T follicular helper cell (primary cell): ENCODE data around the gene ANAPC2.

ENCODE experiments used
- DNase-seq: peaks from one replicate; pipeline ENCODE4 v3.0.0-alpha.2; 2020; ENCODE audit warnings: low read depth

Gene ANAPC2

DNA sequence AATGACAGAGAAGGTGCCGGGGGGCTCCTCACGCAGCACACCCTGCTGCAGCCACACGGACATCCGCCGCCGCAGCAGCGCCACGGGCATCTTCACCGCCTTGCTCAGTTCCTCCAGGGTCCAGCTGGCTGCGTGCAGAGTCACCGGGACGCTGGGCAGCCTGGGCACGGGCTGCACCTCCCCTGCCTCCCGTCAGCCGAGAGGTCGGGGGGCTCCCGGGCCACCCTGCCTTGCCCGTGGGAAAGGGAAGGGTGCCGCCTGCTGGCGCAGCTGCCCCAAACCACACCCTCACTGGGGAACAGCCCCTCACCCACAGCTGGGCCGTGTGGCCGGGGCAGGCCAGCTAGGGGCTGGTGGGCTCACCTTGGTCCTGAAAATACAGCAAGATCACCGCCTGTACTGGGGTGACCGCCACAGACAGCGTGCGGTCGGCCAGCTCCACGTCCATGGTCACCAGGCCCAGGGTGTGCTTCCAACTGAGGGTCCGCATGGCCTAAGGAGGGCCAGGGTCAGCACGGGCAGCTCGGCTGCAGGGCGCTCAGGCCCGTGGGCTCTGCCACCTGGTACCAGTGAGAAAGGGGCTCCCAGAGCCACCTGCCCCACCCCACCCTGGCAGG lies 12.9 kb downstream of the ANAPC2 start:
- DNase-seq: no peak

GRCh38 chr9:137174722-137175293 lies 13.6 kb downstream of the ANAPC2 start:
- DNase-seq: no peak

GRCh38 chr9:137173796-137174664 lies 14.3 kb downstream of the ANAPC2 start:
- no peak for DNase-seq

- DNase-seq: no peak
Observed at GRCh38 chr9:137172901-137173795, 15.2 kb downstream of the ANAPC2 start.

DNA sequence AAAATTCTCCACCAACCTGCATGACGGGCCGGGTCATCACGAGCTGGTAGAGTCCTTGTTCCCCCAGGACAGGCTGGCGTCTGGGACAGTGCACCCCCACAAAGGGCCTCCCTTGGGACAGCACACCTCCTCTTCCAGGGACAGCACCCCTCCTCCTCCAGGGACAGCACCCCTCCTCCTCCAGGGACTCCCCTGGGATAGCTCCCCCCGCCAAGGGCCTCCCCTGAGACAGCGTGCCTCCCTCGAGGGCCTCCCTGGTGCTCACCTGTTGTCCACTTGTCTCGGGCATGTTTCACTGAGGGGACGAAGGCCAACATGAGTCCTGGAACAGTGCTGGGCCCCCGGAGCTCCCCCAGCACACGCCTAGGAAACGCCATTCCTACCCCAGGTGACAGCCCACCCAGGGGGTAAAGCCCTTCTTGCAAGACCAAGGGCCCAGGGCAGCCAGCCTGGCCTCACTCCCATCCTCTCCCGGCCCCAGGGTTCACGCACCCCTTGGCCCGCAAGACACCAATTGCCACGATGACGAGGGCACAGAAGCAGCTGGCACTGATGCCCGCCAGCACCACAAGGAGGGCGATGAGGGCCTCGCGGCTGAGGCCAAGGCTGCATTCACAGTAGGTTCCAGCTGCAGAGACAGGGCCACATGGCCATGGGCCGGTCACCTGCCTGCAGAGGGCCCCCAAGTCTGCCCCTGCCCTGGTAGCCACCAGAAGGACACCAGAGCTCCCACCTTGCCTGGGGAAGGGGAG lies 17.0 kb downstream of the ANAPC2 start:
- no peak for DNase-seq

DNA sequence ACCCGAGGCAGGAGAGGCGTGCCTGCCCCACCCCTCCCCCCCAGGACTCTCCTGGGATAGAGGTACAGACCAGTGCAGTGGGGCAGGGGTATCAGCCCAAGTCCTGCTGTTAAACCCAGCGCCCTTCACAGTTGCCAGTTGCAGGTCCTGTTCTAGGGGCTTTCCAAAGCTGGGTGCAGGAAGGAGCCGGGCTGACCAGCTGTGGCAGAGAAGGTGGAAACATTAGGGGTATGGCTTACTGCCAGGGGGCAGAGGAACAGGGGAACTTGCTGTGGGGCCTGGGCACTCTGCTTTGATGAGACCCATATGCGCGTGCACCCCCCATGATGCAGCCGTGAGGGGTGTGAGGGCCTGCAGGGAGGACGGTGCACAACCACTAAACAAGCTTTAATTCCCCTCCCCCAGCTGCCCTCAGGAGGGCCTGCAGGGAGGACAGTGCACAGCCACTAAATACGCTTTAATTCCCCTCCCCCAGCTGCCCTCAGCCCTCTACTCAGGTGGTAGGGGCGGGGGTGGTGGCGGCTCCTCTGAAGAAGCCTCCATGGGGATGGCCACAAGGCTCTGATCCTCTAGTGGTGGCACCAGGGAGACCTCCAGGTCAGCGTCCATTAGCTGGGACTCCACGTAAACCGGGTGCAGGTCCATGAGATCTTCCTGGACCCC lies 17.7 kb downstream of the ANAPC2 start:
- no peak for DNase-seq

- DNase-seq: no peak
Observed at GRCh38 chr9:137169896-137170358, 18.4 kb downstream of the ANAPC2 start, which contains the start of gene LRRC26. LRRC26 (minus strand) TSS chr9:137170051; CDS start chr9:137169943, 108 bp downstream.

DNA sequence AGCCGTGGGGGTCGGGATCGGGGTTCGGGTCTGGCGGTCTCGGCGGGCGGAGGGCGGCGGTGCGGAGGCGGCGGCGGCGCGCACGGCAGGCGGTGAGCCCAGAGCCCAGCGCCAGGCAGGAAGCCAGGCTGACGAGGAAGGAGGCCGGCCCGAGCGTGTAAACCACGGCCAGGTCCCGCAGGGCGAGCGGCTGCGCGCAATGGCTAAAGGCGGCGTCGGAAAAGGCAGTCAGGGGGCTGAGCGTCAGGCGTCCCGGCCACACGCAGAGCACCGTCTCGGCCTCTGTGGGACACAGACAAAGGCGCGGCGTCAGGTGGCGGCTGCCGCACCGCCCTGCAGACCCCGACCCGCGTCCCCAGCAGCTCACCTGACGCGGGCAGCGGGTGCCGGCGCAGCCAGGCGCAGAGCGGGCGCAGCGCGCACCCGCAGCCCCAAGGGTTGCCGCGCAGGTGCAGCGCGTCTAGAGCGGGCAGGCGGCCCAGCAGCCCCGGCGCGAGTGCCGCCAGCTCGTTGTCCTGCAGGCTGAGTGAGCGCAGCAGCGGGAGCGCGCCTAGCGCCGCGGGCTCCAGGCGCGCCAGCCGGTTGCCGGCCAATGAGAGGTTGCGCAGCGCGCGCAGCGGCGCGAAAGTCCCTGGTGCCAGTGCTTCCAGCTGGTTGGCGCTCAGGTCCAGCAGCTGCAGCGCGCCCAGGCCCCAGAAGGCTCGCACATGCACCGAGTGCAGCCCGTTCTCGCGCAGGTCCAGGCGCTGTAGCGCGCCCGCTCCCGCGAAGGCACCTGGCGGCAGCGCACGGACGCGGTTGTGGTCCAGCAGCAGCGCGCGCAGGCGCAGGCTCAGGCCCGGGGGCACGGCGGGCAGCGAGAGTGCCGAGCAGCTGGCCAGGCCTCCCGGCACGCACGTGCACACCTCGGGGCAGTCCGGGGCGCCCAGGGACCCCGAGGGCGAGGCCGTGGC lies 19.2 kb downstream of the ANAPC2 start:
- DNase-seq: no peak

- no peak for DNase-seq
Observed at GRCh38 chr9:137168573-137168903, 19.8 kb downstream of the ANAPC2 start.

DNA sequence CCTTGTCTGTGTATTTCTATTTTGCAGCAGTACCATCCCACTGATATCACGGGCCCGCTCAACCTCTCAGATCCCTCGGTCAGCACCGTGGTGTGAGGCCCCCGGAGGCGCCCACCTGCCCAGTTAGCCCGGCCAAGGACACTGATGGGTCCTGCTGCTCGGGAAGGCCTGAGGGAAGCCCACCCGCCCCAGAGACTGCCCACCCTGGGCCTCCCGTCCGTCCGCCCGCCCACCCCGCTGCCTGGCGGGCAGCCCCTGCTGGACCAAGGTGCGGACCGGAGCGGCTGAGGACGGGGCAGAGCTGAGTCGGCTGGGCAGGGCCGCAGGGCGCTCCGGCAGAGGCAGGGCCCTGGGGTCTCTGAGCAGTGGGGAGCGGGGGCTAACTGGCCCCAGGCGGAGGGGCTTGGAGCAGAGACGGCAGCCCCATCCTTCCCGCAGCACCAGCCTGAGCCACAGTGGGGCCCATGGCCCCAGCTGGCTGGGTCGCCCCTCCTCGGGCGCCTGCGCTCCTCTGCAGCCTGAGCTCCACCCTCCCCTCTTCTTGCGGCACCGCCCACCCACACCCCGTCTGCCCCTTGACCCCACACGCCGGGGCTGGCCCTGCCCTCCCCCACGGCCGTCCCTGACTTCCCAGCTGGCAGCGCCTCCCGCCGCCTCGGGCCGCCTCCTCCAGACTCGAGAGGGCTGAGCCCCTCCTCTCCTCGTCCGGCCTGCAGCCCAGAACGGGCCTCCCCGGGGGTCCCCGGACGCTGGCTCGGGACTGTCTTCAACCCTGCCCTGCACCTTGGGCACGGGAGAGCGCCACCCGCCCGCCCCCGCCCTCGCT lies 20.4 kb downstream of the ANAPC2 start:
- no peak for DNase-seq

DNA sequence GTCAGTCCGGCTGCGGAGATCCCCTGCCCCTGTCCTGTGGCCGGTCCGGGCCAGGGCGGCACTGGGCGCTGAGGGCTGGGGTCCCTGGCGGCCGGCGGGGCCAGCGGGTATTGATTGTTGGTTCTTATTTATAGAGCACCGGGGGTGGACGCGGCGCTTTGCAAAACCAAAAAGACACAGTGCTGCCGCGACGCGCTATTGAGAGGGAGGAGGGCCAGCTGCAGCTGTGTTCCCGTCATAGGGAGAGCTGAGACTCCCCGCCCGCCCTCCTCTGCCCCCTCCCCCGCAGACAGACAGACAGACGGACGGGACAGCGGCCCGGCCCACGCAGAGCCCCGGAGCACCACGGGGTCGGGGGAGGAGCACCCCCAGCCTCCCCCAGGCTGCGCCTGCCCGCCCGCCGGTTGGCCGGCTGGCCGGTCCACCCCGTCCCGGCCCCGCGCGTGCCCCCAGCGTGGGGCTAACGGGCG lies 21.0 kb downstream of the ANAPC2 start:
- no peak for DNase-seq

DNA sequence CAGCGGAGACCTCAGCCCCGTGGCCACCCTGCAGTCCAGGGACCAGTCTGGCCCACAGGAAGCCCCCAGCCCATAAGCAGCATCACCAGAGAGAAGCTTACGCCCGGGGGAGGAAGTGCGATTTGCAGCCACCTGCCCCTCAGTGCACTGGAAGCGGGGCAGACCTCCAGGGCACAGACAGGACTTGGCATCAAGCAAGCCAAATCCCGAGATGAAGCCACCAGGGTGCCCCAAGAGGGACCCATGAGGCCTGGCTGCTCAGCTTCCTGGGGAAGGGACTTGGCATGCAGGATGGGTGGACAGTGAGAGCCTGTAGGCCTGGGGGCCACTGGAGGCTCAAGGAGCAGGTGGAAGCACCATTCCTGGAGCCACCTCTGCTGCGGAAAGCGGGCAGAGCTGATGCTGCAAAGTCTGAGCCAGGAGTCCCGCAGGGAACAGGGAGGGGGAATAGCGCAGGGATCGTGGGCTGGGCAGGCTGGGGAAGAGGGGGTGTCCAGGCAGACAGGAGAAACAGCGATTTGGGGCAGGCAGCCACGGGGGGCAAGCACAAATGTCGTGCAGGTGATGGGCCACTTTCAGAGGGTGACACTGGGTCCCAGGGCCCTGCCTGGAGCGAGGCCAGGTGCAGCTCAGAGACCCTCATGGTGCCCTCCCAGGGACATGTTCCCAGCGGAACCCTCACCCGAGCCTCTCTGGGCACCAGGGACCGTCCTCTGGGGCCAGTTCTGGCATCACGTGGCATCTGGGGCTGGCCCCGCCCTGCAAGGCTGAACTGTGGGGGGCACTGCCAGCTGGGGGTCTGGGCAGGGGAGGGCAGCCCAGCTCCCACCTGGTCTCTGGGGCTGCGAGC lies 21.8 kb downstream of the ANAPC2 start:
- no peak for DNase-seq

DNA sequence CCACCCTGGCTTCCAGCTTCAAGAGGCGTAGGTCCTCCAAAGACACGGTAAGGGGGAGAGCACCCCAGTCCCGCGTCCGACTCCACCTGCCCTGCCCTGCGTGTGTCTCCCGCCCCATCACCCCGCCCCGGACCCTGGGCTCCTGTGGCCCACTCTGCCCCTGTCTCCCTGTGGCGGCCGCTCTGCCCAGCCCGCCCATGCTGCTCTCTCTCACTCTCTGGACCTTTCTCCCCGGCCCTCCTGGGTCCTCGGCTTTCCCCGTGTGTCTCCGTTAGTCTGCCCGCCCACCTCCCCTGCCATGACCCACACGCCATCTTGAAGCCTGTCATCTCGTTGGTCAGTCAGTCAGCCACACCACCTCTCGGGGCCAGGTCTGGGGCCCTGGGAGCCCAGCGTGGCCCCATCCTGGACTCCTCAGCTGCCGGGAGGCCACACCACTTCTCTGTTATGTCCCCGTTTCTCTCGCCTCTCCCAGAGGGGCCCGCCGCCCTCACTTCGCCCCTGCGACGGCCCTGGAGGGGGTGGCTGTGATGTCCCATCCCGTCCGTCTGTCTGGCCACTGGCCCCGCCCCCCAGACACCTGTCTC lies 23.0 kb downstream of the ANAPC2 start:
- DNase-seq: no peak

DNA sequence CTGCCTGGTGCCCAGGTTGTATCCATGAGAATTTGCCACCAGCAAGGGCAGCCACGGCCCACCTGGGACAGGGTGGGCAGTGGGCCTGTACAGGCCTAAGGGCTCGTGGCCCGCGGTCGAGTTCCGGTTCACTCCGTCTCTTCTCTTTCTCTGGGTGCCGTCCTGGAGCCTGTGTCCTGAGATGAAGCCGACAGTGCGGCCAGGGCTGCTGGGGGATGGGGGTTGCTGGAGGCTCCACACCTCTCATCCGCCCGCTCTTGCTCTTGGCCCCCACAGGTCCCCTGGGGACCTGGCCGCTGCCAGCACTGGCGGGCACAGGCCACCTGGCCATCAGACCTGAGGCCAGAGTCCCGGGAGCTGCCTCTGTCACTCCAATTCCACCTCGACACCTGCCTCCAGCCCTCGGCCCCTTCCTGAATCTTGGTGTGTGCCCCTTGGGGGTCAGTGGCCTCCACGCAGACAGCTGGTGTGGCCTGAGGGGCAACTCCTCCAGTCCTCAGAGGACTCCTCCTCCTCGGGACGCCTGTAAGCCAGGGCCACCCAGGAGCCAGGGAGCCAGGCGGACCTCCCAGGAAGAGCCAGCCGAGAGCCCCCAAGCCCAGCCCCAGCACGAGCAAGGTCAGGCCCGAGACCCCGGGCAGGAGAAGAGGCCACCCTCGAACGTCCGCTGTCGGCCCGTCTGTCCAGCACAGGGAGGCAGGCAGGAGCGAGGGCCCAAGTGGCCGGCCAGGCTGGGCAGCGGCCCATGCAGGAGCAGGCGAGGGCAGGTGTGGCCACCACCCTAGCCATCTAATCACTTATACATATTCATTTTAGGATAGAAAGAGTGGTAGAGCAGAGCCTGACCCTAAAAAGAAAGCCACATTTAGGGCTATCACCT lies 23.8 kb downstream of the ANAPC2 start:
- no peak for DNase-seq

DNA sequence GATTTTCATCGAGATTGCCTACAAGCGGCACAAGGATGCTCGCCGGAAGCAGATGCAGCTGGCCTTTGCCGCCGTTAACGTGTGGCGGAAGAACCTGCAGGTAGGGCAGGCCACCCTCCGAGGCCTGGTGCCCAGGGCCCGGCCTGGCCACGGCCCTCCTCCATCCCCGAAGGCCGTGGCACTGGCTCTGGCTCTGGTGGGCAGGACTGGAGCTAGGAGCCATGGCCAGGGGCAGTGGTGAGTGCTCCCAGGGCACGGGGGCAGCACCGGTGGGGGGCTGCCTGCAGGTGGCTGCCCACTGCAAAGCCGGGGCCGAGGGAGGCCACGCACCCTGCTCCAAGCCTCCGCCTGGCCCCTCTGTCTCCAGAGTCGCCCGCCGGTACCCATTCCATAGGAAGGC lies 24.6 kb downstream of the ANAPC2 start:
- no peak for DNase-seq

DNA sequence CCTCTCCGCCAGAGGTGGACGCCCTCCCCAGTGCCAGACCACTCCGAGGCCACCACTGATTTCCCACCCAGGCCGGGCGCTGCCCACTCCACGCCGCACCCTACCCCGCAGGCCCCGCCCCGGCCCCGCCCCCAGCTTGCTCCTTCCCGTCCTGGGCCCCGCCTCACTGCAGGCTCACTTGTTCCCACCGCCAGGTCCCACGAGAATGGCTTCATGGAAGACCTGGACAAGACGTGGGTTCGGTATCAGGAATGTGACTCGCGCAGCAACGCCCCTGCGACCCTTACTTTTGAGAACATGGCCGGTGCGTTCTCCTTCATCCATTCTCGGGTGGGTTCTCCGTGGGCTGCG lies 25.0 kb downstream of the ANAPC2 start:
- DNase-seq: no peak
